GM18867 (cell line): ENCODE results near the gene CAPN3.

Experiments
- ATAC-seq: cut with Tn5 transposase; IDR thresholded peaks from one replicate; pipeline ENCODE4 v1.9.1; 2021; ENCODE audit warnings: mild to moderate bottlenecking, moderate library complexity; ENCODE audit not compliant: unreplicated experiment

CAPN3 gene

DNA sequence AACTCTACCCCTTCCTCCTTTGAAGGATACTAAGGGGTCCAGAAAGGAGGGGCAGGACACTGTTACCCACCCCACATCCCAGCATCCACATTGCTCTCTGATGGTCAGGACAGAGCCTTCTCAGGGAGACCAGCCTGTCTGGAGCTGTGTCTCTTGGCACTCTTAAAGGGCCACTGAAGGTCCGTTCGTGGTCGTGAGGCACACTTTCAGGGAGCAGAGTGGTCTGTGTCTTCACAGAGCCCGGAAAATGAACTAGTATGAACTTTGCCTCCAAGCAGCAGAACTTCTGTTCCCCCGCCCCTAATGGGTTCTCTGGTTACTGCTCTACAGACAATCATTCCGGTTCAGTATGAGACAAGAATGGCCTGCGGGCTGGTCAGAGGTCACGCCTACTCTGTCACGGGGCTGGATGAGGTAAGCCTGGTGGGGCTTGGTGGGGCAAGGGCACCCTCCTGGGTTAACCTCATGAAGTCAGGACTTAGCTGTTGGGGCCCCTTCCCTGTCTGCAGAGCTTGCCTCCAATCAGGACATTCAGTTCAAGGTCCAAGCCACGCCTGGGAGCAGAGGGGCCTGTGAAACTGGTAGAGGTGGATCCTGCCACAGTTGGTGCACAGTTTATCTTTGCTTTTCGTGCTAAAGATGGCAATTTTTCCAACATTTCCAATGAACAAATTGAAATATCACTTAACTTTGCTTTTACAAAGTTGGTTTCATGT lies 33.2 kb downstream of the CAPN3 start:
- ATAC-seq, result no peak

DNA sequence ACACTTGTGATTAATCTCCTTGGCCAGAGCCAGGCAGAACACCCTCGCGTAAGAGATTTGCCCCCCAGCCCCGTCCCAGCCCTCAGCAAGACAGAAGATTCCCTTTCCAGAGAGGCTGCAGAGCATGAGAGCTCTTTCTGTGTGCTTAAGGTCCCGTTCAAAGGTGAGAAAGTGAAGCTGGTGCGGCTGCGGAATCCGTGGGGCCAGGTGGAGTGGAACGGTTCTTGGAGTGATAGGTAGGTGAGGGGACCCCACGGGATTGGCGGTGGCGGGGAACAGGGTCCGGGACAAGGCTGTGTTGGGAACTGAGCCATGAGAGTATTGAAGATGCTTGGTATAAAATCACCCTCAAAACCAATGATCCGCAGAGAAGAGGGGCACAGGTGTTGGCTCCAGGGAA lies 34.8 kb downstream of the CAPN3 start:
- ATAC-seq, result no peak

DNA sequence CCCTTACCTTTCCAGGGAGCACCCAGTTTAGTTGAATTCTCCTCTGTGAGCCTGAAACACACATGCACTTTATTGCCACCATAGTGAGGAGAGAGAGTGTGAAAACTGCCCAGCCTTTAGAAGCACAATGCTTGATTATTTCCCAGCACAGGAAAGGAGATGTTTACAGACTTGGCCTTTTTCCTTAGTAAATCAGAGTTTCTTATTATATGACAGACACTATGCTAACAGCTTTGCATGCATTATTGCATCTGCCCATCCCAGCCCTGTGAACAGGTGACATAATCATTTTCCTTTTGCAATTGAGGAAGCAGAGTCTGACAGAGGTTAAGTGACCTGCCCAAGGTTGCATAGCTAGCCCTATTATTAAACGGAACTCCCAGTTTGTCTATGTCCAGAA lies 36.5 kb downstream of the CAPN3 start:
- ATAC-seq, result no peak

DNA sequence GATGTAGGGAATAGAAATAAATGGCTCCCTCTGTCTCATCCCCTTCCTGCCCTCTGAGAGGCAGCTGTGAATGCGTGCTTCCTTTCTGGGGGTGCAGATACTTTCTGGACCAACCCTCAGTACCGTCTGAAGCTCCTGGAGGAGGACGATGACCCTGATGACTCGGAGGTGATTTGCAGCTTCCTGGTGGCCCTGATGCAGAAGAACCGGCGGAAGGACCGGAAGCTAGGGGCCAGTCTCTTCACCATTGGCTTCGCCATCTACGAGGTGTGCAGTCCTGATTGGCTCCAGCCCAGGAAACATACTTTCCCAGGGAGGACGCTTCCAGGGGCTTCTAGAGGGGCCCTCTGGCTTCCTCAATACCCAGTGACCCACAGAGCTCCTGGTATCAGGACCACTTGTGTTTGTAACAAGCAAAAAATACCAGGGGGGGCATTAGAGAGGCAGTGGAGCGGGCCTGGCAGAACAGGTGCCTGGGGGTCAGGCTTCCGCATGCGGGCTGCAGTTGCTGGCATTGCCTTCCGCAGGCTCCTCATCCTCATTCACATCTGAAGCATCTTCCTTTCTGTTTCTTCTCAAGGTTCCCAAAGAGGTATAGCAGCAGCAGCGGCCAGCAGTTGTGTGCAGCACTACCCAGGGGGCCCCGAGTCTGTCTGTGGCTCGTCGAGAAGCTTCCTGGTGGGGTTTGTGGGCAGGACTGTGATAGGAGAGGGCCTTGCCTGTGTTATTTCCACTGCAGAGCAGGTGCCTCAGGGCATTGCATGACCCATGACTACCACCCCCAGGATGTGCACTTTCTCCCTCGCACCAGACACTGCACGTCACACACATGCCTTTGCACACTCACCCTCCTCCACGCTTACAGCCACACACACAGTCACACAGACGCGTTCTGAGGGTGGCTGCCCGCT lies 42.5 kb downstream of the CAPN3 start:
- no peak for ATAC-seq

DNA sequence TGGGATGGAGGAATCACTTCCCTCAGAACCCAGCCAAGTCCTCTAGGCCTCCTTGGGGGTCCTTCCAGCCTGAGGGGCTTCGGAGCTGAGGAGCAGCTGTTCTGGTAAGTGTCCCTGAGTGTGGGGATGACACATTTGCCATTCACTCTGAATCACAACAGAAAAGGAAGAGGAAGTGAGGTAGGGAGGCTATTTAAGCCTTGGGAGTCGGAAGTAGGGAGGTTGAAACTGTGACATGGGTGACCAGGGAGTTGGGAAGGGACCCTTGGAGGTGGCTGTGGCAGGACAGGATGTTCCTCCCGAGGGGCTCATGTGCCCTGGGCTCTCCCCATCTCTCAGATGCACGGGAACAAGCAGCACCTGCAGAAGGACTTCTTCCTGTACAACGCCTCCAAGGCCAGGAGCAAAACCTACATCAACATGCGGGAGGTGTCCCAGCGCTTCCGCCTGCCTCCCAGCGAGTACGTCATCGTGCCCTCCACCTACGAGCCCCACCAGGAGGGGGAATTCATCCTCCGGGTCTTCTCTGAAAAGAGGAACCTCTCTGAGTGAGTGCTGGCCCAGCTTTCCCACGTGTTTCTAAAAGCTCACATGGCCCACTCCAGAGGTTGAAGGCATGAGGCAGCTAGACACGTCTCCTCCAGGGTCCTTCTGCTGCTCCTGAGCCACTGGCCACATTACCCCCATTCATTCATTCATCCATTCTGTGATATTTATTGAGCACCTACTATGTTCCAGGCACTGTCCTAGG lies 43.3 kb downstream of the CAPN3 start:
- ATAC-seq, result no peak

DNA sequence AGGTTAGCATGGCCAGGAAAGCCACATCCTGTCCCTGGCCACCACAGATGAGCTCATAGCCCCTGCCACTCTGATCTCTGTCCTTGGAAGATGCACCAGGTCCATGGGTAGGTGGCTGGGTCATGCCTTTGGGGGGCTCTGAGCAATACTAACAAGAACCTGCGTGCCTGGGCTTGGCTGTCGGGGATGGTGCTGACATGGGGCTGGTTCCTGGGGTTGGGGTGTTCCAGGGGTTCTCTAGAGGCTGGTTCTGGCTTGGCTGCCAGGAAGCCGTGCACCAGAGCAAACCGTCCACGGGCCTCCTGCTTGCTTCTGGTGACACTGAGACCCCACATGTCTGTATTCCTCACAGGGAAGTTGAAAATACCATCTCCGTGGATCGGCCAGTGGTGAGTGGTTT lies 44.1 kb downstream of the CAPN3 start:
- no peak for ATAC-seq

DNA sequence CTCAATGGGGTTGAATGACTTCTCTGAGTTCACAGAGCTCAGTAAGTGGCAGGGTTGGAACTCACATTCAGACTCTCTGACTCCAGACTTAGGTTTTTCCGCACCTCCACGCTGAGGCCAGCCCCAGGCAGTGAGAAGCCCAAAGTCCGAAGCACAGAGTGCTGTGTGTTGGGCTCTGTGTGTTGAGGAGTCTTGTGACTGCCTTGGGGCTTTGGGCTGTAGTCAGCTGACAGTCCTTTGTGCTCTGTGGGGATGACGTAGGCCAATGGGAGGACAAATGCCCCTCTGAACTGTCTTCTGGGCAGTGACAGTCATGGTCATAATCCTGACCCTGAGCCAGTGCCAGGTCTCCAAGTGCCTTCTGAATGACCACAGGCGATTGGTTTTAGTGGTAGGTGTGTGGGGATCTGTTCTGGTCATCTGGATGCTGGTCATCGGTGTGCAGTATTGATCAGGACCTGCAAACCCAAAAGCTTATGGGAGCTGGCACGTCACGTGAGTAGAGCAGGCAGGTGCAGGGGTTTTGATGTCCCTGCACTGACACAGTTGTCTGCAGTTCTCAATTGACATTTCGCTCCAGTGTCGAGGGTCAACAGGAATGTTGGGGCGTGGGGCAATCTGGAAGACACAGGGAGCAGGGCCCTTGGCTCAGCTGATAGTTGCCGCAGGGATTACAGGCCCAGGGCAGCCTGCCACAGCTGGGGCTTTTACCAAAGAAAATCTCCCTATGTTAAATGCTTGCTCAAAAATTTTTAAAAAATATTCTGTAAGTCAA lies 45.3 kb downstream of the CAPN3 start:
- no peak for ATAC-seq

DNA sequence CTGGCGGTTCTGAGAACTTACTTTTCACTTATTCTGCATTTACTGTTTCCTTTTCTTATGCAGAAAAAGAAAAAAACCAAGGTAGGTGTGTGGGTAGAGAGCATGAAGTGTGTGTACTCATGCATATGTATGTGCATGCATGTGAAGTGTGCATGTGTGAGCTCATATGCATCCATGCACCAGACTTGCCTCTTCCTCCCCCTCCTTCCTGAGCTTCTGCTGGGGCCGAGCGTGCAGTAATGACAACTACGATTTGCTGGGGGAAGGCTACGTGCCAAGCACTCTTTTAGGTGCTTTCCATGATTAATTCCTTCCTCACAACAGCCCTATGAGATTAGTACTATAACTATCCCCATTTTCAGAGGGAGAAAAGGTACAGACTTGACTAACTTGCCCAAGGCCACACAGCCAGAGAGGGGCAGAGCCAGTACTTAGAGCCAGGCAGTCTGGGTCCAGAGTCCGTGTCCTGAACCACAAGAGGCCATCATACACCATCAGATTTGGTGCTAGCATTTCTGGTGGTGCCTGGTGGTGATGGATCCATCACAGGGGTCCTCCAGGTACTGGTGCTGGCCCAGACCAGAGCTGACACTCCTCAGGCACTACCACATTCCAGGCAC lies 46.7 kb downstream of the CAPN3 start:
- ATAC-seq, result no peak

DNA sequence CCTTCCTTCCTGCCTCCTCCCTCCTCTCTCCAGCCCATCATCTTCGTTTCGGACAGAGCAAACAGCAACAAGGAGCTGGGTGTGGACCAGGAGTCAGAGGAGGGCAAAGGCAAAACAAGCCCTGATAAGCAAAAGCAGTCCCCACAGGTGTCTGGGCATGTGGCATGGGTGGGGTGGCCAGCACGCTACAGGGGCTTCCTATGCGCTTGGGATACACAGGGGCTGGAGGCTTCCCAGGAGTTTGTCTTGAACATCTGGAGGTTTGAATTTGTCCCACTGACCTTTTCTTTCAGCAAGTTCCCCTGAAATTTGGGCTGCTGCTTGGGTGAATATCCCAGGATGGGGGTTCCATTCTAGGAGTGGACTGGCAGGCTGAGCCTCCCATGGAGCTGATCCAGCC lies 48.9 kb downstream of the CAPN3 start:
- no peak for ATAC-seq

DNA sequence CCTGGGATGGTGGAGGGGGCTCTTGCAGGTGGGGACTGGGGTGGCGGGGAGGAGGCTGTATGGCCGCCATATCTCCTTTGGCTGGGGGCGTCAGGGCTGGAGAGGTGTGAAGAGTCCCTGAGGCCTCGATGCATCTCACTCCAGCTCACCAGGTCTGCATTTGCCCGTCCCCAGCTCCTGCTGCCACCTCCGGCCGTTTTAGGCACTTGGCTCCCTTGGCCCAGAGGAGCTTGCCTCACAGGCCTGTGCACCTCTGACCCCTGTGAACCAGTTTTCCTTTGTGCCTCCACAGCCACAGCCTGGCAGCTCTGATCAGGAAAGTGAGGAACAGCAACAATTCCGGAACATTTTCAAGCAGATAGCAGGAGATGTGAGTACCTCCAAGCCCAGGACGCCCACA lies 49.7 kb downstream of the CAPN3 start:
- no peak for ATAC-seq

DNA sequence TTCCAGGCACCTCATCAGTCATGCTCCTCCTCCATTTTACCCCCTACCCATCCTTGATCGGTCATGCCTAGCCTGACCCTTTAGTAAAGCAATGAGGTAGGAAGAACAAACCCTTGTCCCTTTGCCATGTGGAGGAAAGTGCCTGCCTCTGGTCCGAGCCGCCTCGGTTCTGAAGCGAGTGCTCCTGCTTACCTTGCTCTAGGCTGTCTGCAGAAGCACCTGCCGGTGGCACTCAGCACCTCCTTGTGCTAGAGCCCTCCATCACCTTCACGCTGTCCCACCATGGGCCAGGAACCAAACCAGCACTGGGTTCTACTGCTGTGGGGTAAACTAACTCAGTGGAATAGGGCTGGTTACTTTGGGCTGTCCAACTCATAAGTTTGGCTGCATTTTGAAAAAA lies 52.6 kb downstream of the CAPN3 start:
- ATAC-seq, result no peak

DNA sequence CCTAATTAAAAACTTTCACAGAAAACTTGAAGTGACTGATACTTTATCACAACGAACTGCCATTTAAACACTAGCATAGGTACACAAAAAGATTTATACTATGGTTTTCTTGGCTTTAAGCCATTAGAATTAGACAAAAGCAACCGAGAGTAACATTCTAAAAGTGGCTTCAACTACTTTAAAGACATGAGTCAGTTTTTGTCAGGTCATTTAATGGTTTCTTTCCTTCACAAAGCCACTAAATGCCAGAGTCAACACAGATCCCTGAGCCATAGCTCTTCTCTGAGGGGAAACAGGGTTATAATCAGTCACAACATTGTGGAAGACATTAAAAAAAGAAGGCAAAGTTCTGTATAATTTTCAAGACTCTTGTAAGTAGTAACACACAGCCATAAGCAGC lies 54.6 kb downstream of the CAPN3 start:
- no peak for ATAC-seq

DNA sequence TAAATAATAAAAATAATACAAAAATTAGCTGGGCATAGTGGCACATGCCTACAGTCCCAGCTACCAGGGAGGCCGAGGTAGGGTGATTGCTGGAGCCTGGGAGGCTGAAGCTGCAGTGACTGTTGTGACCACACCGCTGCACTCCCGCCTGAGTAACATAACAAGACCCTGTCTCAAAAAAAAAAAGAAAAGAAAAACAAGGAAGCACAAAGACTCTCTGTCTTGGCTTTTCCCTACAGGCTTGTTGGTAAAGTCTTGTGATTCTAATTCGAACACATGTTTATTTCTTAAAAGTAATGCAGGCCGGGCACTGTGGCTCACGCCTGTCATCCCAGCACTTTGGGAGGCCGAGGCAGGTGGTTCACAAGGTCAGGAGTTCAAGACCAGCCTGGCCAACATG lies 60.1 kb downstream of the CAPN3 start:
- no peak for ATAC-seq

DNA sequence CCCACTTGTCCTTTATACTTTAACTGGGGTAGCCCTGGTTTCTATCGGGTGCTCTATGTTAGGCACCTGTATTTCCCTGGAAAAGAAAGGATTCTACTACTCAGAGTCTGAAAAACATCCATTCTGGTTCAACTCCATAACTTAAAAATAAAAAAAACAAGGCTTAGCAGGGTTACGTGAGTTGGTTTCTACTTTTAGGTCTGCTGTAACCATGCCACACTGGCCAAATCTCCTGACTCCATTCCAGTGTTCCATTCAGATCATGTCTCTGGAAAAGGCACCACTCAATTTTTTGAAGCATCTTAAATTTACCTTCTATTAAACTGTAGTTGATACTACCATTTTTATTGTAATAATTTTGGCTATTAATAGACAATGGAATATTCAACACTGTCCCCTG lies 62.1 kb downstream of the CAPN3 start:
- ATAC-seq, result no peak

DNA sequence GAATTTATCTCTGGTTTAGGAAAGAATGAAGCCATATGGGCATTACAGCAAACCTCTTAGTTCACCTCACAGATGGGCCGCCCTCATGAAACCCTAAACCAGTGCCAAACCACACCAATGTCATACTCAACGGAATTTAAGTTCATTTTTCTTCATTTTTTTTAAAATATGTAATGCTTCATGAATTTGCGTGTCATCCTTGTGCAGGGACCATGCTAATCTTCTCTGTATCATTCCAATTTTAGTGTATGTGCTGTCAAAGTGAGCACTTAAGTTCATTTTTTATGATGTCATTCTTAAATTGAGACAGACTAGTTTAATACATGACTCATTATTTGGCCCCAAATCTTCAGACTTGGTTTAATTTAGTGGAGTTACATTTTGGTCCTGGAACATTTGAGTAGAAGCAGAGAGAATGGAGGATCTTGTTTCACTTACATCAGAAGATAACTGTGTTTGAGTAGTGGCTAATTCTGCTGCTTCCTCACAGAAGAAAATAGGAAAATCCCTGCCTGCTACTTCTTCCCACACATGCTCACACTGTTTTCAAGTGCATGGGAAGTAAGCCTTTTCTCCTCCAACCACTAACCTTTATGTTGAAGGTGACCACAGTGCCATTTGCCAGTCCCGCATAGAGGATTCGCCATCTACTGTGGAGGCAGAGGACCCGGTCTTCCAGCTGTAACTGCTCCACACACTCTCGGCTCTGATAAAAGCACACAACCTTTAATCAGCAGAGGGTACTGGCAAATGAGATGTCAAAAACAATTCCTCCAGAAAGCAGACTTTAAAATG lies 68.3 kb downstream of the CAPN3 start:
- ATAC-seq, result no peak

DNA sequence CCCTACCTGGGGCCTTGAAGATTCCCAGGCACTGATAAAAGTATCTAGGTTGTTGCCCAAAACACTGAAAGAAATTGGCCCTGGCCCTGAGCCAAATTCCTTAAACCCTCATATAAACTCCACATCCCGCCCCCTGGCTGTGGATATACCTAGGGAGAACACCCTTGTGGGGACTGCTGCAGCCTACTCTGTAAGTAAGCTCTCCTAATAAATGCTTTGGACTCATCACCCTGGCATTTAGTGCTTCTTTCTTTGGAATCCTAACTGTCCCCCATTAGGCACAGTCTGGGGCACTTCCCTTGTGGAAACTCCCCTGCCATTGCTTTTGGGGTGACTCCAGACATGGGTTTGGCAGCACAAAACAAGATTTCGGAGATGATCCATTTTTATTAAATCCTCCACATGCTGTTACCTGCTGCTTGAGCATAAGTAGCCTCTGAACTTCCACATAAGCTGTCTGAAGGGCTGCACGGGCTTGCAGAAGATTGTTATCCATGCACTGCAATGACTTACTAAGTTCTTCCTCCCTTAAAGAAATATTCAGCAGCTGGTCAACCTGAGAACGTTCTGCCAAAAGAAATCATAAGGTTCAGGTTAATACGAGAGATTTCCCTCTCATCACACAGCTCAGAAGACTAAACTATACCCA lies 85.2 kb downstream of the CAPN3 start:
- no peak for ATAC-seq

DNA sequence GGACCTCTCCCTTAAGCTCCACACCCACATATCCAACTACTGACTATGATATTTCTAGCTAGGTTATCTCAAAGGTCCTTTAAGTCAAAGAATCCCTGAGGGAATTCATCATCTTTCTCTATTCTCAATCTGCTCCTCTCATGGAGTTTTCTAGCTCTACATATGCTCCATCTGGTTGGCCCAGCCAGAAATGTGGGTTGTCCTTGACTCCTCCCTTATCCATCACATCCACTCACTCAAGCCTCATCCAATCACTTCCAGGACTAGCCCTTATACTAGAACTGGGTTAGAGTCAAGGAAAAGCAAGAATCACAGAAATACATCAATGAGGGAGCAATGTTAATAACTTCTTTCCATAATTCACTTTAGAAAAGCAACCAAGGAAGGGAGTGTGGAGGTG lies 86.2 kb downstream of the CAPN3 start:
- no peak for ATAC-seq

DNA sequence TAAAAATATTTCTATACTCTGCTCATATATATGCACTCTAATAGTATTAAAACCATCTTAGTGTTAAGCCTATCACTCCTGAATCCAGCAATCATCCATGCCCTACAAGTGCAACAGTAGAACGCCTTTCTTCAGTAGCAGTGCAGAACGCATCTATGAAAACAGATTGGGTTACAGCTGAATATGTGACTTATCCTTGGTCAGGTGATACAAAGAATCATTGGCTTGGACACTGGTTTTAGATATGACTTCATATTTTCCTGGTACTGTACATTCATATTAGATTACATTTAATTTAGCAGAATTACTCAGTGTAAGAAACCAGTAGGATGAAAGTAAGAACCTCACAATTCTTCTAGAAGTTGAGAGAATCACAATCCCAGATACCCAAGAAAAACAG lies 88.3 kb downstream of the CAPN3 start:
- ATAC-seq, result no peak

DNA sequence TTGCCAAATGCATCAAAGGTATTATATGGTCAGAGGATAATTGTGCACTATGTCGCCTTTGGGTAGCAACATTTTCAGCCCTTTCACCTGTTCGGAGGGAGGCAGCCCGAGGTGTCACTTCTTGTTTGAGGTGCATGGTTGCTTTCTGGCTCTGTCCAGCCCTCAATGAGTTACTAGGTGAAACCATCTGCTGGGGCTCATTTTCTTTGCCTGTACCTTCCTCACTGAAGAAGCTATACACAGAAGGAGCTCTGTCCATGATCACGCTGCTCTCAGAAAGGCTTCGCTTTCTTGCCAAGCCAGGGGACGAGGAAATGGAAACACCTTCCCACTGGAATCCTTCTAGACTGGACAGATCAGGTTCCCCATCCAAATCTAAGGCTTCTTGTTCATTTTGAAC lies 89.0 kb downstream of the CAPN3 start:
- no peak for ATAC-seq
